ENCODE data around the gene PRR35. TPM values are rescaled to one million over a fixed set of nuclear protein-coding genes. Genes with fewer than 3 reads are reported as not detected.
A peak's percentile ranks its signal among the peaks of the same experiment; 100 is the strongest.

Gene PRR35
- total and polyA plus RNA-seq, 12 donors = not detected

GRCh38 chr16:610513-611381 lies 50.6 kb downstream of the PRR35 start:
- no peak overlapping the region for H3K4me3 ChIP-seq
- no peaks in the 10 kb centered on the region for H3K36me3 ChIP-seq
- ATAC-seq (peak; percentile 51 to 88 (median 76)), DNase-seq (no peak)
- H3K27me3 ChIP-seq = no peaks in the 10 kb centered on the region
- H3K4me1 ChIP-seq = peaks cover 0 to 6% (median 0%) of the 10 kb centered on the region in 9 donors
- H3K9me3 ChIP-seq = no peaks in the 10 kb centered on the region
- intact Hi-C loops (cut with DNase I) = no loop called here
- no peak overlapping the region for H3K27ac ChIP-seq
- WGBS, 2 donors = 68 to 78% methylated on average over 28 of the region's 28 CpGs
- peak; percentile 52 to 80 (median 72) for TF ChIP-seq CTCF (IDR thresholded peaks at IDR 0.05)

GRCh38 chr16:615122-615521 lies 54.9 kb downstream of the PRR35 start:
- TF ChIP-seq CTCF (IDR thresholded peaks at IDR 0.05) = no peak
- Histone ChIP-seq H3K27ac (no peak overlapping the region), H3K27me3 (no peaks in the 10 kb centered on the region), H3K4me3 (no peak overlapping the region), H3K4me1 (peaks cover 0 to 6% (median 0%) of the 10 kb centered on the region in 9 donors), H3K36me3 (peaks cover 0 to 14% (median 0%) of the 10 kb centered on the region in 9 donors), H3K9me3 (no peaks in the 10 kb centered on the region)
- no peak for ATAC-seq
- intact Hi-C loops (cut with DNase I) = no loop called here
- no peak for DNase-seq
- WGBS, 2 donors = 96% methylated on average over 13 of the region's 13 CpGs

Small RNAs within 50 kb of the gene (microRNA-seq; reads per million reads assigned to microRNA genes)
- gene MIR3176 = 1.2 to 2.6 reads per million in 2 donors
- 0.60 to 1.0 reads per million in 2 donors for gene MIR5587

Other genes with a start within 250 kb of the PRR35 start
- 10 to 100 TPM in 4 of 10 donors, 1 to 10 TPM in 6; 7.7 to 16.1 (median 9.2) TPM for gene AXIN1, start 207.7 kb upstream of the PRR35 start, total RNA-seq
- gene AXIN1, start 207.7 kb upstream of the PRR35 start, polyA plus RNA-seq = 10 to 100 TPM in 1 of 2 donors, 1 to 10 TPM in 1; 9.4 to 14.9 TPM
- 10 to 100 TPM; 64.9 to 78.6 (median 74.6) TPM for gene MRPL28, start 189.9 kb upstream of the PRR35 start, total RNA-seq
- 100 to 1,000 TPM; 134 to 169 TPM for gene MRPL28, start 189.9 kb upstream of the PRR35 start, polyA plus RNA-seq
- gene PGAP6, start 178.4 kb upstream of the PRR35 start, total RNA-seq = 10 to 100 TPM; 27.1 to 57.3 (median 33.1) TPM
- 10 to 100 TPM; 27.8 to 45.3 TPM for gene PGAP6, start 178.4 kb upstream of the PRR35 start, polyA plus RNA-seq
- 10 to 100 TPM; 57.8 to 97.0 (median 75.4) TPM for gene NME4, start 163.2 kb upstream of the PRR35 start, total RNA-seq
- 10 to 100 TPM; 48.1 to 97.2 TPM for gene NME4, start 163.2 kb upstream of the PRR35 start, polyA plus RNA-seq
- 10 to 100 TPM in 7 of 10 donors, 1 to 10 TPM in 3; 7.0 to 17.4 (median 11.6) TPM for gene DECR2, start 158.5 kb upstream of the PRR35 start, total RNA-seq
- gene DECR2, start 158.5 kb upstream of the PRR35 start, polyA plus RNA-seq = 10 to 100 TPM in 1 of 2 donors, 1 to 10 TPM in 1; 9.3 to 26.0 TPM
- 10 to 100 TPM; 16.6 to 40.3 (median 30.4) TPM for gene RAB11FIP3, start 134.7 kb upstream of the PRR35 start, total RNA-seq
- 10 to 100 TPM; 22.7 to 28.5 TPM for gene RAB11FIP3, start 134.7 kb upstream of the PRR35 start, polyA plus RNA-seq
- gene CAPN15, start 32.7 kb upstream of the PRR35 start, total RNA-seq = 10 to 100 TPM; 11.1 to 23.4 (median 15.3) TPM
- gene CAPN15, start 32.7 kb upstream of the PRR35 start, polyA plus RNA-seq = 10 to 100 TPM; 19.2 to 39.5 TPM
- under 1 TPM in 8 of 10 donors, not detected in 2; 0.12 to 0.75 (median 0.47) TPM for gene NHLRC4, start 6.6 kb downstream of the PRR35 start, total RNA-seq
- gene NHLRC4, start 6.6 kb downstream of the PRR35 start, polyA plus RNA-seq = under 1 TPM; 0.51 to 0.59 TPM
- gene PIGQ, start 9.6 kb downstream of the PRR35 start, total RNA-seq = 10 to 100 TPM; 13.7 to 26.8 (median 19.2) TPM
- 10 to 100 TPM; 35.3 to 43.7 TPM for gene PIGQ, start 9.6 kb downstream of the PRR35 start, polyA plus RNA-seq
- gene RAB40C, start 29.7 kb downstream of the PRR35 start, total RNA-seq = 10 to 100 TPM in 9 of 10 donors, 1 to 10 TPM in 1; 9.1 to 16.1 (median 12.1) TPM
- gene RAB40C, start 29.7 kb downstream of the PRR35 start, polyA plus RNA-seq = 10 to 100 TPM; 19.4 to 32.0 TPM
- under 1 TPM; 0.11 to 0.80 (median 0.27) TPM for gene WFIKKN1, start 70.6 kb downstream of the PRR35 start, total RNA-seq
- gene WFIKKN1, start 70.6 kb downstream of the PRR35 start, polyA plus RNA-seq = under 1 TPM; 0.61 to 0.95 TPM
- 10 to 100 TPM; 34.5 to 75.9 (median 43.8) TPM for gene METTL26, start 75.9 kb downstream of the PRR35 start, total RNA-seq
- gene METTL26, start 75.9 kb downstream of the PRR35 start, polyA plus RNA-seq = 100 to 1,000 TPM; 123 to 237 TPM
- 100 to 1,000 TPM in 4 of 10 donors, 10 to 100 TPM in 6; 68.8 to 152 (median 87.8) TPM for gene MCRIP2, start 81.4 kb downstream of the PRR35 start, total RNA-seq
- gene MCRIP2, start 81.4 kb downstream of the PRR35 start, polyA plus RNA-seq = 100 to 1,000 TPM; 163 to 474 TPM
- gene WDR90, start 89.0 kb downstream of the PRR35 start, total RNA-seq = 10 to 100 TPM in 4 of 10 donors, 1 to 10 TPM in 6; 7.6 to 13.7 (median 9.9) TPM
- gene WDR90, start 89.0 kb downstream of the PRR35 start, polyA plus RNA-seq = 10 to 100 TPM in 1 of 2 donors, 1 to 10 TPM in 1; 7.1 to 23.8 TPM
- gene RHOT2, start 107.7 kb downstream of the PRR35 start, total RNA-seq = 100 to 1,000 TPM in 3 of 10 donors, 10 to 100 TPM in 7; 66.8 to 118 (median 89.2) TPM
- gene RHOT2, start 107.7 kb downstream of the PRR35 start, polyA plus RNA-seq = 100 to 1,000 TPM; 101 to 261 TPM
- gene RHBDL1, start 115.3 kb downstream of the PRR35 start, total RNA-seq = 1 to 10 TPM; 1.2 to 2.6 (median 2.1) TPM
- 1 to 10 TPM in 1 of 2 donors, under 1 TPM in 1; 0.90 to 7.4 TPM for gene RHBDL1, start 115.3 kb downstream of the PRR35 start, polyA plus RNA-seq
- 100 to 1,000 TPM; 101 to 147 (median 116) TPM for gene STUB1, start 120.0 kb downstream of the PRR35 start, total RNA-seq
- 100 to 1,000 TPM in 1 of 2 donors, 10 to 100 TPM in 1; 92.7 to 165 TPM for gene STUB1, start 120.0 kb downstream of the PRR35 start, polyA plus RNA-seq
- gene JMJD8, start 123.9 kb downstream of the PRR35 start, total RNA-seq = 10 to 100 TPM; 36.9 to 50.6 (median 44.0) TPM
- 10 to 100 TPM; 34.7 to 60.6 TPM for gene JMJD8, start 123.9 kb downstream of the PRR35 start, polyA plus RNA-seq
- gene WDR24, start 130.0 kb downstream of the PRR35 start, total RNA-seq = 1 to 10 TPM; 6.8 to 9.7 (median 8.4) TPM
- gene WDR24, start 130.0 kb downstream of the PRR35 start, polyA plus RNA-seq = 1 to 10 TPM; 7.2 to 9.2 TPM
- under 1 TPM in 6 of 10 donors, not detected in 4; 0.07 to 0.64 (median 0.12) TPM for gene FBXL16, start 145.4 kb downstream of the PRR35 start, total RNA-seq
- under 1 TPM; 0.04 to 0.07 TPM for gene FBXL16, start 145.4 kb downstream of the PRR35 start, polyA plus RNA-seq
- 10 to 100 TPM; 51.4 to 77.2 (median 60.5) TPM for gene METRN, start 154.7 kb downstream of the PRR35 start, total RNA-seq
- 100 to 1,000 TPM in 1 of 2 donors, 10 to 100 TPM in 1; 54.0 to 103 TPM for gene METRN, start 154.7 kb downstream of the PRR35 start, polyA plus RNA-seq
- 10 to 100 TPM; 23.3 to 40.3 (median 31.0) TPM for gene ANTKMT, start 160.8 kb downstream of the PRR35 start, total RNA-seq
- 10 to 100 TPM; 37.3 to 91.1 TPM for gene ANTKMT, start 160.8 kb downstream of the PRR35 start, polyA plus RNA-seq
- 1 to 10 TPM in 1 of 10 donors, under 1 TPM in 8, not detected in 1; 0.21 to 1.0 (median 0.30) TPM for gene CCDC78, start 166.0 kb downstream of the PRR35 start, total RNA-seq
- gene CCDC78, start 166.0 kb downstream of the PRR35 start, polyA plus RNA-seq = 1 to 10 TPM in 1 of 2 donors, under 1 TPM in 1; 0.77 to 1.7 TPM
- 10 to 100 TPM in 7 of 10 donors, 1 to 10 TPM in 3; 5.1 to 23.3 (median 10.6) TPM for gene HAGHL, start 166.7 kb downstream of the PRR35 start, total RNA-seq
- gene HAGHL, start 166.7 kb downstream of the PRR35 start, polyA plus RNA-seq = 10 to 100 TPM; 17.9 to 80.0 TPM
- 10 to 100 TPM; 18.7 to 33.0 (median 24.1) TPM for gene CIAO3, start 180.6 kb downstream of the PRR35 start, total RNA-seq
- 10 to 100 TPM; 29.1 to 62.9 TPM for gene CIAO3, start 180.6 kb downstream of the PRR35 start, polyA plus RNA-seq
- gene MSLN, start 200.3 kb downstream of the PRR35 start, total RNA-seq = 1 to 10 TPM in 1 of 10 donors, under 1 TPM in 2, not detected in 7; 0.17 to 4.0 (median 0.38) TPM
- under 1 TPM in 1 of 2 donors, not detected in 1; 0.09 TPM for gene MSLN, start 200.3 kb downstream of the PRR35 start, polyA plus RNA-seq
- gene RPUSD1, start 228.0 kb downstream of the PRR35 start, total RNA-seq = 10 to 100 TPM in 1 of 10 donors, 1 to 10 TPM in 9; 5.8 to 12.0 (median 7.9) TPM
- 10 to 100 TPM; 13.7 to 23.3 TPM for gene RPUSD1, start 228.0 kb downstream of the PRR35 start, polyA plus RNA-seq
- 1 to 10 TPM; 2.8 to 8.2 (median 5.2) TPM for gene CHTF18, start 228.2 kb downstream of the PRR35 start, total RNA-seq
- gene CHTF18, start 228.2 kb downstream of the PRR35 start, polyA plus RNA-seq = 1 to 10 TPM; 6.0 to 7.0 TPM
- not detected for gene GNG13, start 240.3 kb downstream of the PRR35 start, total RNA-seq
- gene GNG13, start 240.3 kb downstream of the PRR35 start, polyA plus RNA-seq = not detected

All from heart right ventricle (tissue), 16 donors.